HepG2 (cell line): ENCODE data around the gene CHMP4B.
"Not testable (repeated sequence)": the region's sequence is repeated elsewhere in the genome, so short reads cannot be mapped to it uniquely, and the experiment has no call there.

Experiments used
- ATF3 ChIP-seq: sonication (generic); formaldehyde crosslinking; IDR thresholded peaks from 2 replicates; pipeline ENCODE4 v1.4.0; 2020; ENCODE audit warnings: missing genetic modification reagents
- HOXA7 ChIP-seq: sonication (generic); formaldehyde crosslinking; IDR thresholded peaks from 2 replicates; pipeline ENCODE4 v1.8.1; 2022; ENCODE audit warnings: mild to moderate bottlenecking, missing genetic modification reagents, moderate library complexity
- POLR2A ChIP-seq, 2 experiments: IDR thresholded peaks; 2 replicates each; pipeline ENCODE4 v1.6.1; 2011; ENCODE audit warnings: low read depth in 2 of 2, low read length in 2 of 2, mild to moderate bottlenecking in 1 of 2, moderate library complexity in 1 of 2; ENCODE audit not compliant: insufficient read depth in 1 of 2
- ZNF580 ChIP-seq: IDR thresholded peaks from 2 replicates; pipeline ENCODE4 v1.6.1; 2016; ENCODE audit warnings: low read depth, borderline replicate concordance

- not testable (repeated sequence) for TF ChIP-seq HOXA7 (CRISPR knock-in tag); ATF3 (CRISPR knock-in tag); POLR2A (IDR thresholded peaks at IDR 0.05; ENCODE audit: insufficient read depth in 1 of 2, low read depth in 2 of 2, low read length in 2 of 2); ZNF580
These were observed 18.6 kb upstream of the CHMP4B start for GRCh38 chr20:33792598-33792989.
